Measurements from ENCODE around the gene AQP1.

AQP1 gene

GRCh38 chr7:30931161-30931928 is 19.7 kb downstream of the AQP1 start:
- no peak for TF ChIP-seq CTCF (conservative IDR thresholded peaks at IDR 0.05; ENCODE audit: control insufficient read depth, insufficient read depth, low read depth, low read length)
- no peak for DNase-seq (ENCODE audit: low read depth)
- no peak overlapping the region for H3K4me3 ChIP-seq (ENCODE audit: control insufficient read depth, low read depth, low read length)

GRCh38 chr7:30931929-30932540 is 20.4 kb downstream of the AQP1 start:
- no peak for DNase-seq (ENCODE audit: low read depth)
- no peak overlapping the region for H3K4me3 ChIP-seq (ENCODE audit: control insufficient read depth, low read depth, low read length)
- no peak for TF ChIP-seq CTCF (conservative IDR thresholded peaks at IDR 0.05; ENCODE audit: control insufficient read depth, insufficient read depth, low read depth, low read length)

- H3K4me3 ChIP-seq (ENCODE audit: control insufficient read depth, low read depth, low read length): no peak overlapping the region
- TF ChIP-seq CTCF (conservative IDR thresholded peaks at IDR 0.05; ENCODE audit: control insufficient read depth, insufficient read depth, low read depth, low read length): no peak
- no peak for DNase-seq (ENCODE audit: low read depth)
These were observed 20.9 kb downstream of the AQP1 start for GRCh38 chr7:30932562-30932961.

- DNase-seq (ENCODE audit: low read depth): no peak
- no peak for TF ChIP-seq CTCF (conservative IDR thresholded peaks at IDR 0.05; ENCODE audit: control insufficient read depth, insufficient read depth, low read depth, low read length)
- no peak overlapping the region for H3K4me3 ChIP-seq (ENCODE audit: control insufficient read depth, low read depth, low read length)
These were observed 21.7 kb downstream of the AQP1 start for GRCh38 chr7:30933124-30933974.

GRCh38 chr7:30934225-30934624 is 22.6 kb downstream of the AQP1 start:
- DNase-seq (ENCODE audit: low read depth): no peak
- H3K4me3 ChIP-seq (ENCODE audit: control insufficient read depth, low read depth, low read length): no peak overlapping the region
- TF ChIP-seq CTCF (conservative IDR thresholded peaks at IDR 0.05; ENCODE audit: control insufficient read depth, insufficient read depth, low read depth, low read length): no peak

GRCh38 chr7:30934732-30935568 is 23.3 kb downstream of the AQP1 start:
- no peak for DNase-seq (ENCODE audit: low read depth)
- no peak overlapping the region for H3K4me3 ChIP-seq (ENCODE audit: control insufficient read depth, low read depth, low read length)
- TF ChIP-seq CTCF (conservative IDR thresholded peaks at IDR 0.05; ENCODE audit: control insufficient read depth, insufficient read depth, low read depth, low read length): no peak
